Left ventricle myocardium inferior (tissue), 1 donor: ENCODE results near the gene INPP4B. TPM values are rescaled to one million over a fixed set of nuclear protein-coding genes. Genes with fewer than 3 reads are reported as not detected.
"Not testable (repeated sequence)": the region's sequence is repeated elsewhere in the genome, so short reads cannot be mapped to it uniquely, and the experiment has no call there.

Source experiments
- DNase-seq: peaks from one replicate; pipeline ENCODE4 v3.0.0-alpha.2; 2020
- H3K27ac ChIP-seq: fragments of 200-600 bp; replicated peaks from 2 replicates; pipeline ENCODE4 v1.8.0; 2021
- H3K27me3 ChIP-seq: fragments of 200-600 bp; 2 replicates; pipeline ENCODE4 v1.8.0; 2021; ENCODE audit warnings: low read depth
- H3K36me3 ChIP-seq: fragments of 200-600 bp; 2 replicates; pipeline ENCODE4 v1.8.0; 2021
- H3K4me1 ChIP-seq: fragments of 200-600 bp; 2 replicates; pipeline ENCODE4 v1.8.0; 2021
- H3K4me3 ChIP-seq: fragments of 200-600 bp; 2 replicates; pipeline ENCODE4 v1.8.0; 2021; ENCODE audit warnings: mild to moderate bottlenecking, moderate library complexity
- H3K9me3 ChIP-seq: fragments of 200-600 bp; replicated peaks from 2 replicates; pipeline ENCODE4 v1.8.0; 2021
- intact Hi-C: fragments of 100-400 bp; cut with micrococcal nuclease; formaldehyde crosslinking; loops from one replicate; pipeline ENCODE4 v1.11.0; 2022
- total RNA-seq: library from RNA; stranded (reverse); fragmentation: NEBNext Ultra II Directional; extraction: Animal tissue kit (Norgen Biotek cat#: 25700); gene quantifications from one replicate; pipeline ENCODE4 v1.2.1, GENCODE V29; 2021
- TF ChIP-seq, protein P1 (sequence below): fragments of 200-600 bp; IDR thresholded peaks from 2 replicates; pipeline ENCODE4 v1.8.0; 2021; ENCODE audit warnings: antibody characterized with exemption, mild to moderate bottlenecking, borderline replicate concordance
- donor health status: DM: no; HTN: yes; CAD: no; lungs with severe emphysema.

Gene INPP4B
- total RNA-seq, 1 donor from 2014 or later: 61.1 TPM

GRCh38 chr4:142813388-142813787 is 32.7 kb downstream of the INPP4B start:
- no peaks in the 10 kb centered on the region for H3K36me3 ChIP-seq
- TF ChIP-seq, protein P1, sequence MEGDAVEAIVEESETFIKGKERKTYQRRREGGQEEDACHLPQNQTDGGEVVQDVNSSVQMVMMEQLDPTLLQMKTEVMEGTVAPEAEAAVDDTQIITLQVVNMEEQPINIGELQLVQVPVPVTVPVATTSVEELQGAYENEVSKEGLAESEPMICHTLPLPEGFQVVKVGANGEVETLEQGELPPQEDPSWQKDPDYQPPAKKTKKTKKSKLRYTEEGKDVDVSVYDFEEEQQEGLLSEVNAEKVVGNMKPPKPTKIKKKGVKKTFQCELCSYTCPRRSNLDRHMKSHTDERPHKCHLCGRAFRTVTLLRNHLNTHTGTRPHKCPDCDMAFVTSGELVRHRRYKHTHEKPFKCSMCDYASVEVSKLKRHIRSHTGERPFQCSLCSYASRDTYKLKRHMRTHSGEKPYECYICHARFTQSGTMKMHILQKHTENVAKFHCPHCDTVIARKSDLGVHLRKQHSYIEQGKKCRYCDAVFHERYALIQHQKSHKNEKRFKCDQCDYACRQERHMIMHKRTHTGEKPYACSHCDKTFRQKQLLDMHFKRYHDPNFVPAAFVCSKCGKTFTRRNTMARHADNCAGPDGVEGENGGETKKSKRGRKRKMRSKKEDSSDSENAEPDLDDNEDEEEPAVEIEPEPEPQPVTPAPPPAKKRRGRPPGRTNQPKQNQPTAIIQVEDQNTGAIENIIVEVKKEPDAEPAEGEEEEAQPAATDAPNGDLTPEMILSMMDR: no peak
- no peaks in the 10 kb centered on the region for H3K9me3 ChIP-seq
- H3K4me3 ChIP-seq: no peak overlapping the region
- no peak for DNase-seq
- peaks cover 29% of the 10 kb centered on the region for H3K4me1 ChIP-seq
- H3K27me3 ChIP-seq: no peaks in the 10 kb centered on the region
- H3K27ac ChIP-seq: no peak overlapping the region
- intact Hi-C loops: no loop called here

- intact Hi-C loops: no loop called here
- Histone ChIP-seq H3K36me3 (no peaks in the 10 kb centered on the region), H3K9me3 (no peaks in the 10 kb centered on the region), H3K27me3 (no peaks in the 10 kb centered on the region), H3K27ac (no peak overlapping the region), H3K4me1 (peaks cover 19% of the 10 kb centered on the region), H3K4me3 (no peak overlapping the region)
- TF ChIP-seq, protein P1: no peak
- no peak for DNase-seq
These were observed 34.0 kb downstream of the INPP4B start for GRCh38 chr4:142812091-142812490.

GRCh38 chr4:142811034-142811433 is 35.1 kb downstream of the INPP4B start:
- DNase-seq: no peak
- TF ChIP-seq, protein P1: no peak
- intact Hi-C loops: no loop called here

GRCh38 chr4:142809559-142809958 is 36.5 kb downstream of the INPP4B start:
- H3K27ac ChIP-seq: no peak overlapping the region
- no peaks in the 10 kb centered on the region for H3K9me3 ChIP-seq
- no peak for DNase-seq
- no peaks in the 10 kb centered on the region for H3K27me3 ChIP-seq
- TF ChIP-seq, protein P1: no peak
- H3K36me3 ChIP-seq: no peaks in the 10 kb centered on the region
- H3K4me1 ChIP-seq: peaks cover 4% of the 10 kb centered on the region
- H3K4me3 ChIP-seq: no peak overlapping the region
- intact Hi-C loops: no loop called here

More at GRCh38 chr4:142811034-142811433, 35.1 kb downstream of the INPP4B start:
- H3K9me3 ChIP-seq: no peaks in the 10 kb centered on the region
- H3K27me3 ChIP-seq: no peaks in the 10 kb centered on the region
- peaks cover 13% of the 10 kb centered on the region for H3K4me1 ChIP-seq
- no peak overlapping the region for H3K27ac ChIP-seq
- H3K4me3 ChIP-seq: no peak overlapping the region
- no peaks in the 10 kb centered on the region for H3K36me3 ChIP-seq

- H3K4me3 ChIP-seq, H3K9me3 ChIP-seq, H3K27me3 ChIP-seq, H3K27ac ChIP-seq, H3K4me1 ChIP-seq, H3K36me3 ChIP-seq, intact Hi-C loops, DNase-seq: not testable (repeated sequence)
These were observed 42.2 kb downstream of the INPP4B start for GRCh38 chr4:142803879-142804278.

GRCh38 chr4:142801966-142802365 is 44.1 kb downstream of the INPP4B start:
- TF ChIP-seq, protein P1: no peak
- Histone ChIP-seq H3K4me1 (no peaks in the 10 kb centered on the region), H3K27ac (no peak overlapping the region), H3K4me3 (no peak overlapping the region), H3K27me3 (no peaks in the 10 kb centered on the region), H3K36me3 (no peaks in the 10 kb centered on the region), H3K9me3 (no peaks in the 10 kb centered on the region)
- intact Hi-C loops: no loop called here
- DNase-seq: no peak
